HepG2 (cell line): ENCODE data around the gene TEKT5. TPM values are rescaled to one million over a fixed set of nuclear protein-coding genes. Genes with fewer than 3 reads are reported as not detected.

Experiments
- ADNP ChIP-seq: sonication (generic); formaldehyde crosslinking; IDR thresholded peaks from 2 replicates; pipeline ENCODE4 v1.4.0; 2020; ENCODE audit warnings: missing genetic modification reagents
- CEBPZ ChIP-seq: IDR thresholded peaks from 2 replicates; pipeline ENCODE4 v1.6.1; 2012; ENCODE audit warnings: low read length, improper control_type of control experiment
- GTF2F1 ChIP-seq: fragments of 150-350 bp; IDR thresholded peaks from 2 replicates; pipeline ENCODE4 v1.6.1; 2014; ENCODE audit warnings: low read length
- HMG20A ChIP-seq: IDR thresholded peaks from 2 replicates; pipeline ENCODE4 v1.6.1; 2016; ENCODE audit warnings: borderline replicate concordance
- HMGA1 ChIP-seq: sonication (generic); formaldehyde crosslinking; conservative IDR thresholded peaks from 2 replicates; pipeline ENCODE4 v1.4.0; 2020; ENCODE audit warnings: missing genetic modification reagents
- JUND ChIP-seq: sonication (generic); formaldehyde crosslinking; IDR thresholded peaks from 2 replicates; pipeline ENCODE4 v1.8.0; 2022; ENCODE audit warnings: mild to moderate bottlenecking, missing genetic modification reagents
- NFATC3 ChIP-seq: sonication (generic); formaldehyde crosslinking; IDR thresholded peaks from 2 replicates; pipeline ENCODE4 v1.5.1; 2020; ENCODE audit warnings: mild to moderate bottlenecking, missing genetic modification reagents
- NFIC ChIP-seq: IDR thresholded peaks from 2 replicates; pipeline ENCODE4 v1.6.1; 2012; ENCODE audit warnings: mild to moderate bottlenecking, low read length, inconsistent platforms
- NR1H2 ChIP-seq: sonication (generic); formaldehyde crosslinking; IDR thresholded peaks from 2 replicates; pipeline ENCODE4 v1.8.1; 2022; ENCODE audit warnings: low read depth, missing genetic modification reagents, borderline replicate concordance
- RARA ChIP-seq: IDR thresholded peaks from 2 replicates; pipeline ENCODE4 v1.6.1; 2016; ENCODE audit warnings: missing genetic modification reagents, missing compliant biosample characterization
- SMARCC2 ChIP-seq: fragments of 450-650 bp; IDR thresholded peaks from 2 replicates; pipeline ENCODE4 v1.6.1; 2017; ENCODE audit warnings: antibody characterized with exemption, mild to moderate bottlenecking
- ZNF276 ChIP-seq: sonication (generic); formaldehyde crosslinking; IDR thresholded peaks from 2 replicates; pipeline ENCODE4 v1.4.0; 2020; ENCODE audit warnings: mild to moderate bottlenecking, low read depth, missing genetic modification reagents
- ZNF3 ChIP-seq: IDR thresholded peaks from 2 replicates; pipeline ENCODE4 v1.7.0; 2017; ENCODE audit warnings: inconsistent platforms
- ZNF441 ChIP-seq: sonication (generic); formaldehyde crosslinking; IDR thresholded peaks from 2 replicates; pipeline ENCODE4 v1.7.0; 2021; ENCODE audit warnings: missing genetic modification reagents, borderline replicate concordance
- ZNF609 ChIP-seq: sonication (generic); formaldehyde crosslinking; IDR thresholded peaks from 2 replicates; pipeline ENCODE4 v1.4.0; 2020; ENCODE audit warnings: mild to moderate bottlenecking, missing genetic modification reagents, borderline replicate concordance
- ZNF619 ChIP-seq: sonication (generic); formaldehyde crosslinking; IDR thresholded peaks from 2 replicates; pipeline ENCODE4 v1.4.0; 2020; ENCODE audit warnings: mild to moderate bottlenecking, missing genetic modification reagents
- ZSCAN12 ChIP-seq: sonication (generic); formaldehyde crosslinking; IDR thresholded peaks from 2 replicates; pipeline ENCODE4 v1.9.0; 2021; ENCODE audit warnings: mild to moderate bottlenecking, missing genetic modification reagents
- polyA plus RNA-seq, 8 experiments: library from polyadenylated mRNA; depleted of rRNA in 3 of 8; stranded (reverse) in 7 of 8; unstranded in 1 of 8; fragments of >200 nt; fragmentation: Illumina TruSeq in 4 of 8; extraction: Trizol in 4 of 8; gene quantifications; 2 replicates each; pipeline versions ENCODE4 v1.2.1 to v1.2.3, GENCODE V29; 2011 to 2016; ENCODE audit warnings: low read depth in 4 of 8, missing spikeins in 1 of 8, mixed read lengths in 1 of 8; ENCODE audit not compliant: insufficient read depth in 1 of 8
- total RNA-seq, 5 experiments: library from RNA; depleted of rRNA; stranded (reverse); fragments of >200 nt; fragmentation: Illumina TruSeq; extraction: Trizol; gene quantifications; 2 replicates each; pipeline ENCODE4 v1.2.3, GENCODE V29; 2016; ENCODE audit warnings: low read depth in 1 of 5
- TF ChIP-seq, protein P1 (sequence below): sonication (generic); formaldehyde crosslinking; IDR thresholded peaks from 2 replicates; pipeline ENCODE4 v1.5.0; 2020; ENCODE audit warnings: mild to moderate bottlenecking, missing genetic modification reagents

TEKT5 gene
- total and polyA plus RNA-seq, 2 of the 13 experiments (the other 11 are each of a cell fraction or from before 2014, with no cell fraction given): 0.16 TPM; not detected in 1

- TF ChIP-seq NFATC3 (CRISPR knock-in tag): no peak
- TF ChIP-seq ZSCAN12 (CRISPR knock-in tag): no peak
- peak; percentile 71 for TF ChIP-seq ZNF276 (CRISPR knock-in tag)
- peak; percentile 83 for TF ChIP-seq RARA (CRISPR knock-in tag)
- no peak for TF ChIP-seq NFIC
- 0 out of 2 replicates have a peak, but pooled peaks have one; percentile 20 for TF ChIP-seq ZNF609 (CRISPR knock-in tag)
- TF ChIP-seq ZNF619 (CRISPR knock-in tag): peak; percentile 82; the same call in 1 of the 2 replicates
- TF ChIP-seq ZNF3 (CRISPR knock-in tag): no peak
- TF ChIP-seq JUND (CRISPR knock-in tag): no peak
- TF ChIP-seq SMARCC2: no peak
- no peak for TF ChIP-seq HMGA1
- no peak for TF ChIP-seq NR1H2
- TF ChIP-seq GTF2F1: no peak
- TF ChIP-seq ZNF441 (CRISPR knock-in tag): 0 out of 2 replicates have a peak, but pooled peaks have one; percentile 13
- no peak for TF ChIP-seq CEBPZ
- no peak for TF ChIP-seq ADNP (CRISPR knock-in tag)
- TF ChIP-seq HMG20A (CRISPR knock-in tag): peak; percentile 63
- TF ChIP-seq, protein P1, sequence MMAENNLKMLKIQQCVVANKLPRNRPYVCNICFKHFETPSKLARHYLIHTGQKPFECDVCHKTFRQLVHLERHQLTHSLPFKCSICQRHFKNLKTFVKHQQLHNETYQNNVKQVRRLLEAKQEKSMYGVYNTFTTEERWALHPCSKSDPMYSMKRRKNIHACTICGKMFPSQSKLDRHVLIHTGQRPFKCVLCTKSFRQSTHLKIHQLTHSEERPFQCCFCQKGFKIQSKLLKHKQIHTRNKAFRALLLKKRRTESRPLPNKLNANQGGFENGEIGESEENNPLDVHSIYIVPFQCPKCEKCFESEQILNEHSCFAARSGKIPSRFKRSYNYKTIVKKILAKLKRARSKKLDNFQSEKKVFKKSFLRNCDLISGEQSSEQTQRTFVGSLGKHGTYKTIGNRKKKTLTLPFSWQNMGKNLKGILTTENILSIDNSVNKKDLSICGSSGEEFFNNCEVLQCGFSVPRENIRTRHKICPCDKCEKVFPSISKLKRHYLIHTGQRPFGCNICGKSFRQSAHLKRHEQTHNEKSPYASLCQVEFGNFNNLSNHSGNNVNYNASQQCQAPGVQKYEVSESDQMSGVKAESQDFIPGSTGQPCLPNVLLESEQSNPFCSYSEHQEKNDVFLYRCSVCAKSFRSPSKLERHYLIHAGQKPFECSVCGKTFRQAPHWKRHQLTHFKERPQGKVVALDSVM (CRISPR knock-in tag): no peak
Observed at GRCh38 chr16:10578474-10579316, 116.0 kb downstream of the TEKT5 start (continued).
